Gastroesophageal sphincter (tissue), 3 donors: ENCODE results near the gene CLCN2.

ENCODE experiments used
- CTCF ChIP-seq, 4 experiments: fragments of 200-600 bp in 2 of 4; fragments of 450-650 bp in 2 of 4; sonication (generic) in 1 of 4; IDR thresholded peaks; one replicate each; pipeline ENCODE4 v1.5.1; 2017 to 2019; ENCODE audit warnings: antibody characterized with exemption in 4 of 4, mild to moderate bottlenecking in 2 of 4, moderate library complexity in 2 of 4
- EP300 ChIP-seq: sonication (generic); formaldehyde crosslinking; IDR thresholded peaks from one replicate; pipeline ENCODE4 v1.6.1; 2017; ENCODE audit warnings: antibody characterized with exemption, mild to moderate bottlenecking
- POLR2AphosphoS5 ChIP-seq: sonication (generic); formaldehyde crosslinking; IDR thresholded peaks from one replicate; pipeline ENCODE4 v1.6.1; 2017; ENCODE audit warnings: antibody characterized with exemption

- TF ChIP-seq CTCF (IDR thresholded peaks at IDR 0.05) (no peak), POLR2AphosphoS5 (no peak), EP300 (no peak)
Observed at GRCh38 chr3:184388164-184388935, 26.9 kb upstream of the CLCN2 start.
